ENCODE data around the gene RNF175.

The RNF175 gene

DNA sequence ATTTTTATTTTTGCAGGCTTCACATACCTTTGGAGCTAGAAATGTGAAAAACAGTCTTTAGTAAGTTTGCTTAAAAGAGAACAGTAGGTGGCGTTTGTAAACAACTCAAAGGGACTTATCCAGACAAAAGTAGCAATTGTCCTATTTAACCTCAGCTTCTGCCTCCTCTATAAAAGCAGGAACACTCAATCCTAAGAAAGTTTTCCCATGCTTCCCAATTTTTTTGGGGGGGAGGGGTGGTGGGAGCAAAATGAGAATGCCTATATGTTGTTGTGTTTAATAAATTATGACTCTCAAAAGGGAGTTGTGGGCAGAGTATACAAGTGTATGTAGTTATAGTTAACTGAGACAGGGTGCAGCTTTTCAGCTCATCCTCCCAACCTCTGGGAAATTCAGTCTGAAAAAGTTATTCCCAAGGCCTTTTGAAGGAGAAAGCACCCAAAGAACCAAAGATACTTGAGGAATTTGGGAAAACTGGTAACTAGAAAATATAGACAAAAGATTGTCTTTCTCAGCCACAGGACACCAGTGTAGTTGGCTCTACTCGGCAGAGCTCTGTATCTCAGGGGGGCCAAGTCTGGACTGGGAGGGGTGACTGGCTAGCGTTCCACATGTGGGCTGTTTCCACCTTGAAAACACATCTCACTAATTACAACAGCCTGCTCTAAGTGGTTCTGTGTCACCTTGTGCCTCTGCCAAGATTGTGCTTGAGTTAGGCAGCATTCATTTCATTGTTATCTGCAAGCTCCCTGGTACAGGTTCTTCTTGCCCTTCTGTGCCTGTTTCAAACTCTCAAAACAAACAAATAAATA lies 26.3 kb upstream of the RNF175 start:
- no peak for DNase-seq

DNA sequence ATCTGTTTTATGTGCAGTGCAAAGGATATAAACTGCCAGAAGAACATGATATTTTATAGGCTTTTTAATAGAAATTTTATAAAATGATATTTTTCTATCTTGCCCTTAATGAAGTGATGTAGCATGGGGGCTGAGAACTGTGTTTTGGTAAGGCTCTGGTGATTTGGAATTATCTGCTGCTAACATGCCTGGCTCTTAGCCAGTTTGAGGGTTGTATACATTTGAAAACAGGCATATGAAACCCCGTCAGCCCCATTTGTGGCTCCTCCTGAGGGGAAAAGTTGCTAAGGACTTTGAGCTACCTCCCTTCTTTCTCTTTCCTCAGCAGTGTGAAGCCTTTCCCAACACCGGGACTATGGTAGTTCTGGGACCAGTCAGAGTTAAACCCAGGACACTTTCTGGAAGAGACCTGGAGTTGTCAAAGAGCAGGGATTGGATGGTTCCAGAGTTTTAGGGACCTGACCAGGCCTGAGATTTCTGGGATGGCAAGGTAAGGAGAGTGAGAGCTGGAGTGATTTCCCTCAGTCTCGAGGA lies 24.4 kb upstream of the RNF175 start:
- DNase-seq: no peak

DNA sequence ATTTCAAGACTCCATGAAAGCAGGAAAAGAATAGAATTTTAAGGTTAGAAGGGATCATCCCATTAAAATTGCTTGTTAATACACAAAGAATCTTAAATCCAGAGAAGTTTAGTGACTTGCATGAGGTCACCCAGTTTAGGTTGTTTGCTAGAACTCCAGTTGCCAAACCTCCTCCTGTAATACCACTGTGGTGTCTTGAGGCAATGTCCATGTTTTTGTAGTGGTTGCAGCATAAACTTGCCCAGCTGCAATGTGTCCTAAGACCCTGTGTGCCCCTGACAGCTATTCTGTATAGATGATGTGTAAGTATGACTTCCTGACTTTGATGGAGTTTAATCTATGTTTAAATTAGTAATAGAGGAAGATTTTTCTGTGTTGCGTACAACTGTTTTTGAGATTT lies 22.8 kb upstream of the RNF175 start:
- DNase-seq: no peak

DNA sequence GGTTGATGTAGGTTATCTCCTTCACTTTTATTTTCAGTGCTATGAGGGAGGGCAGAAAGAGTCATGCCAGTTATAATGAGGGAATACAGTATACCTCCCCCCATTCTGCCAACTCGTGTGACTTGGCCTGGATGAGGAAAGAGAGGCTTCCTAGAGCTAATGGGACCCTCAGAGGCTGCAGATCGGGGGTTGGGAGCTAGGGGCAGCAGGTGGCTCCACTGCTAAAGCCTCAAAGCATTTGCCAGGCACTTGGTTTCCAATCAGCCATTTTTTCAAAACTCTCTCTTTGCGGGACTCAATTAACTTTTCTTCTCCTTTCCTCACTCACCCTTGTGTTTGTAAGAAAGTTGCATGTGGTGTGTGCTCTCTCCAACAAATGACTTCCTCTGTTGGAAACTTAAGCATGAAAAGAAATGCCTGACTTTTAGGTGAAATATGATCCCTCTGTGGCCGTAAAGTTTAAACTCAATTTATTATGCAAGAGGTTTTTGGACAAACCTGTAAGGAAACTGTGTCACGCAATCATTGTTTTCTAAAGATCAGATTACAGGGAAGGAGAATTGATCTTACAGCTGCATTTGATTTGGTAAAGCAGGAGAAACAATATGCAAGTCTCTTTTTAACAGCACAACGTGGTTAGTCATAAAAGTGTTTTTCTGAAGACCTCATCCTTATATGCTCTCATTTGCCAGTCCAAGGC lies 22.0 kb upstream of the RNF175 start:
- DNase-seq: no peak

DNA sequence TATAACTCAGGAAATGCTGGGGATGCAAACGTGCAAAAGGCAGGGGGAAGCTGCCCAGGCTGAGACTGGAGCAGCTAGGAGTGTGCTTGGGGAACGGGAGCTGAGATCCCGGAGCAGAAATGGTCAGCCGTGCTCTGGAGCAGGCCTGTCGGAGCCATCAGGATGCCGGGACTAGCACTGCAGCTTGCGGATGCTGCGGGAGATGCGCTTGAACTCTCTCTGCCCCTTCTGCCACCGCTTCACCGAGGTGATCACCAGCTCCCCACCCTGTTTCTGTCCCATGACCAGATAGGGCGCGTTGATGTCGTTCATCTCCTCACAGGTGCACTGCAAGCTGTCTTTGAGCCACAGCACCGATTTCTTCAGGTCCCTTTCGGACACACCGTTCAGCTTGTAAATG lies 21.5 kb upstream of the RNF175 start:
- no peak for DNase-seq

DNA sequence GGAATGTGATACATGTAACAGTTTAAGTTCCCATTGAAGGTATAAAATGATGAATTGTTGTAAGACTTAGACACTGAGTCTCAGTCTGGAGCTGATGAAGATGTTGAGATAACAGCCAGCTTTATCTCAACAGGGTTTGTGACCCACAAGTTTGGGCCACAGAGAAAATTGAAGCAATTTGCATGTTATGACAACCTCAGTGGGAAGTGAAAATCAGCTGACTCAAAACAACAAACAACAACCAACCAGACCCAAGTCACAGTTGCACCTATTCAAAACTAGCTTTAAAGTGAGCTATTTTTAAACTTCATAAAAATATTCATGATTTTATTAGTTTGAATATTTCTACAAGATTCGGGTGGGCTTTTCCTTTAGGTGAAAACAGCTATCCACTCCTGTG lies 21.1 kb upstream of the RNF175 start:
- DNase-seq: no peak

DNA sequence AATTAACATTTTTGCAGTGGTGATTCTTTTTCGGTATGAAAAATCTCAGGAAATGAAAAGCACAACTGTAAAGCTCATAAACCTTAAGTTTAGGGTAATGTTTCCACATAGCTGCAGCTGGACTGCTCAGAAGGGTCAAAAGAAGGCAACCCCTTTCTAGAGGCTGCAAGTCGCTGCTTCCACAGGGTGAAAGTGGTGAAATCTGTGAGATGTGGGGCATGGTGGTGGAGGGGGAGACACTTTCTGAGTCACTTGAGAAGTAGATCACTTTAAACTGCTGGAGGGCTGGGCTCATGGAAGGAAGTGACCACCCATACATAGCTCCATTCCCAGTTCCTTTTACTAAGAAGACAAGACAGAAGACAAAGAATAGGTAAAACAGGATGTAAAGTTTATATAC lies 20.4 kb upstream of the RNF175 start:
- DNase-seq: no peak

DNA sequence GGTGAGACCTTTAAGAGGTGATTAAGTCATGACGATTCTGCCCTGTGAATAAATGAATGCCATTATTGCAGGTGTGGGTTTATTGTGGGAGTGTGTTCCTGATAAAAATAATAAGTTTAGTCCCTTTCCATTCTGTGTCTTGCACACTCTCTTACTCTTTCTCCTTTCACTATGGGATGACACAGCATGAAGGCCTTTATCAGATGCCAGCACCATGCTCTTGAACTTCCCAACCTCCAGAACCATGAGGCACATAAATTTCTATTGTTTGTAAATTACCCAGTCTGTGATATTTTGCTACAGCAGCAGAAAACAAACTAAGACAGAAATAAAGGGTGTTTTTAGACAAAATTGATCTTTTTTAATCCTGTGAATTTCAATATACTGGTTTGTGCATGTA lies 18.6 kb upstream of the RNF175 start:
- no peak for DNase-seq

DNA sequence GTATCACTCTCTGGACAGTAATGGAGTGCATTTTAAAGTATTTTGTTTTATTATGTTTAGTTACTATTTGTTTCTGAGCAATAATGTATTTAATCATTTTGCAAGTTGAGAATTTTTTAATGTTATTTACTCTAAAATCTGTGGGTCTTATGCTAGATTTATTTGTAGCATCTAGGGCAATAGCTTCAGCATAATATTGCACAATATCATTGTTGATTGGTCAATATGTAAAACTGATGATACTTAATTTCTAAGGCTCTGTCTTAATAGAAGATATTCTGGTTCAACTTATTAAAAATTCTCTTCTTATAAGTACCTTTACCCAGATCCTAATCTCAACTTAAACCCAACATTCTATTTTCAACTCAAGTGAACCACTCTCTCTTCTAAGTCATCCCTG lies 17.6 kb upstream of the RNF175 start:
- DNase-seq: no peak

DNA sequence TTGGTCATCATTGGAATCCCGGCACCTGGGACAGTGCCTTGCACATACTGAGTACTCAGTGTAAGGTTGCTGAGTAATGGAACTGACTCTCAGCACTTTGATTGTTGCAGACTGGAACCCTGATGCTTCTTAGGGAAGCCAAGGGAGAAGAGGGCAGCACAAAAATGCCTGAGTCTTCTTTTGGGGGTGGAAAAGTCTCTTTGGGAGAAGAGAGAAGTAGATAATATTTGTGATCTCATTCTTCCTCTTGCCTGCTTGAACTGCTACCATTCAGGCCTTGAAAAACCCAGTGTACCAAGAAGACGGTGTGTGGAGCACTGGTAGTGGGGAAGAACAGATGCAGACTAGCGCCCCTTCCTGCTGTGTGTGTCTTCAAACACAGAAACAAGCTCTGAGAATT lies 16.8 kb upstream of the RNF175 start:
- DNase-seq: no peak

DNA sequence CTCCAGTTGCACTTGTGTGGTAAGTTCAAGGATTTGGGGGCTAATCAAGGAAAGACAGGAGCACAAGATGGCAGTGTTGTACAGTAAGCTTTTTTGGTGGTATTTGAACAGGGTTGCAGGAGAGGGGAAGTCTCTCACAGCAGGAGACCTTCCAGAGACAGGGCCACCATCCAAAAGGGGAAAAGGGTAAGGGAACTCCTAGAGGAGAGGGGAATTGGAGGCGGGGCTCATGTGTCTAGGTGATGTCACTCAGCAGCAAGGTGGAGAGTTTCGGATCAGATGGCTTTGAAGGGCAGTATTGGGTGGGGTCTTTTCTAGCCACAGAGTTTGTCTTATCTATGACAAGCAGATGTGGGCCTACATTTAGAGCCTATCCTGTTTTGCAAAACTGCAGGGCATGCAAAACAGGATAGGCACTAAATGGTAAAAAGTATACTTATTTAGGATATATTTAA lies 13.4 kb upstream of the RNF175 start:
- no peak for DNase-seq

DNA sequence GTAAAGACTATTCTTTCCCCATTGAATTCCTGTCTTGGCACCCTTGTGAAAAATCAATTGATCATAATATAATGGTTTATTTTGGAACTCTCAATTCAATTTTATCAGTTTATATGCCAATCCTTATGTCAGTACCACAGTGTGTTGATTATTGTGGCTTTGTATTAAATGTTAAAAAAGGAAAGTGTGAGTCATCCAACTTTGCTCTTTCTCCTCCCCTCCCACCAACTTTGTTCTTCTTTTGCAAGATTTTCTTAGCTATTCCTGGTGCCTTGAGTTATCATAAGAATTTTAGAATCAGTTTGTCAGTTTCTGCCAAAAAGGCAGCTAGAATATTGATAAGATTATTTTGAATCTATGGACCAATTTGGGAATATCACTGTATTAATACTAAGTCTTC lies 11.2 kb upstream of the RNF175 start:
- no peak for DNase-seq

DNA sequence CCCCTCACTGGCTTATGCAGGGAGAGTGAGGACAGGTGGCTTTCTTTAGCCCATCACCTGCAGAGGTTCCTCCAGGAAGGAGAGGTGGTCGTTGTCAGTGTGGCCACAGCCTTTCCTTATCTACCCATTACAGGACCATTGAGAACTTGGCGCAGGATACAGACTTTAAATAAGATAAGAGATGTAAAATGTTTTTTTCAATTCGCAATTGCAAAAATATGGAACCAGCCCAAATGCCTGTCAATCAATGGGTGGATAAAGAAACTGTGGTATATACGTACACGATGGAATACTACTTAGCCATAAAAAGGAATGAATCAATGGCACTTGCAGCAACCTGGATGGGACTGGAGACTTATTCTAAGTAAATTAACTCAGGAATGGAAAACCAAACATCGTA lies 6.9 kb upstream of the RNF175 start:
- no peak for DNase-seq

DNA sequence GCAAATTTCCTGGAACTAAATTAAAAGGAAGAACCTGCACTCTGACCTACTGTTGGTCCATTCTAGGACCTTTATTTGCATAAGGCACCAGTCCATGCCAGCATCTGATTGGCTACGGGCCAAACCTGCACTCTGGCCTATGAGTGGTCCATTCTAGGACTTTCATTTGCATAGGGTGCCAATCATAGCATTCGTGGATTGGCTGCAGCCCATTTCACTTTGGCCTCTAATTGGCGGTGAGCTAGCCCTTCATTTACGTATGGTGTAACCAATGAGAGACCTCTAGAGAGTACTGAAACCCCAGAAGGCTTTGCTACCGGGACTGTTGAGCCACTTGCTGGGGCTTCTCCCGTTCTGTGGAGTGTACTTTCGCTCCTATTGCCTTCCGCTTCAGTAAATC lies 6.1 kb upstream of the RNF175 start:
- DNase-seq: no peak

DNA sequence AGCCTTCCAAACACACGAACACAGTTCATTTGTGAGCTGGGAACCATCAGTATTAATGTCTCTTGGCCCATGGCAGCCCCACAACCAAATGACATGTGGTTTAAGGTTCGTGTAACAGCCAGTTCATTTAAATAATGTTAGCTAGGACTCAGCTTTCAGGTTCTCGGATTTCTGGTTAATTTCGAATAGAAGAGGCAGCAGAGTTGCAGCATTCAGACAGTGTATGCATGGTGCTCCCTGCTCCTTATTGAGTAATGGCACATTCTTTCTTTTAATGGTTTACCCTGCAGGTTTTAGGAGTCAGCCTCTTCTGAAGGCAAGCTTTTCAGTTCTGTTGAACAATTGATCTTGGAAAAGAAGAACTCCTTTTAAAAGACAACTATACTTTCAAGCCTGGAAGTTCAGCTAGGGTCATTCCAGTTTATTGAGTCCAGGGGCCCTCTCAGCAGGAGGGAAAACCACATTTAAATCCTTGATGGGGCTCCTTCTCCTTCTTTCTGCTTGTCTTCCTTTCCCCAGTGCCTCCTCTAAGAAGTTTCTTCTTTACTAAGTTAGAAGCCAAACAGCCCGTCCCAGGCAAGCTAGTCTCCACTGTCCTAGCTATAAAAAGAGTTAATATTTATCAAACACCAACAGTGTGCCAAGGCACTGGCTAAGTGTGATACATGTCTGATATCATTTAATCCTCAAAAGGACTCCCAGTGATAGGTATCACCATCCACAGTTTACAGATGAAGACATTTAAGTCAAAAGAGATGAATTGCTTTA lies 5.0 kb upstream of the RNF175 start:
- no peak for DNase-seq

DNA sequence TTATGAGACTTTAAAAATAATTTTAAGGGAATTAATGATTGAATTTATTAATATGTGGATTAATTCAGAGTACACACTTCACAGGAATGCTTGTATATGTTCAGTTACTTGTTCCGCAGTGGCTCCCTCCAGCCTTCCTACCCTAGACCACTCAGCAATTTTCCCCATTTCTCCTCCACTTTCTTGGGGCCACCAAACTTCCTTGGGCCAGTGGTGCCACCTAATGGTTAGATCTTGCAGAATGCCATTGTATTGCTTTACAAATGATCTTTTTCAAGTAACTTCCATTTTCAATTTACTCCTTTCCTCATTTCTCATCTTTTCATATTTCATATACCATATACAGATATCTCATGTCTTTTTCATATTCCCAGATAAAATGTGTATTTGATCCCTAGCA lies 3.6 kb upstream of the RNF175 start:
- DNase-seq: no peak

DNA sequence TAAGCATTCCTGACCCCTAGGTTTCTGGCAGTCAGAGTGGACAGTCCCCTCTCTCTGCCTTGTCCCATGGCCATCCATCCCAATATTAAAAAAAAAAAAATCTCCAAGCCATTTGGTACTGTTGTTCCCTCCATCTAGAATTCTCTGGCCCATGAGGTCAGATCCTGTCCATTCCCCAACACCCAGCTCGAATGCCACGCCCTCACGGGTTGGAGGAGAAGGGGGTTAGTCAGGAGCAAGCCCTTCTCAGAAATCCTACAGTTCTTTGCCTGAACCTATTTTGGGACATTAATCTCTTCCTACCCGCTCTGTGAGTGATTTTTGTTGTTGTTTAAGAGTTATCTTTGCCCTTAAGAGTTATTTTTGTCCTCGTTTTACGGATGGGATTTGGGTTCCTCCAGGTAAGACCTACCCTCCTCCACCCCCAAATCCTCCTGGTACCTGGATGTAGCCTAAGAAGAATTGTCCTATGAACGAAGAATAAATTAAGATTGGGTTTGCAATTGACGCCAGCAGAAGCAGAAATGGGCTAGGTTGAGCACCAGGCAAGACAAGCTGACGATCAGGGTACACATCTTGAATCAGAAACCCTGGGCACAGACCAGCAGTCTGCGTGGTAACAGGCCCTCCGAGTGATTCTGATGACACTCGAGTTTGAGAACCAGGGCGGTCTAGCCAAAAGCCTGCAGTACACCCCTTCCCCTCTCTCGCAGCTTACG lies 977 bp downstream of the RNF175 start:
- peak in 6 of 51 donors; percentile 14 to 51 (median 42) for DNase-seq

DNA sequence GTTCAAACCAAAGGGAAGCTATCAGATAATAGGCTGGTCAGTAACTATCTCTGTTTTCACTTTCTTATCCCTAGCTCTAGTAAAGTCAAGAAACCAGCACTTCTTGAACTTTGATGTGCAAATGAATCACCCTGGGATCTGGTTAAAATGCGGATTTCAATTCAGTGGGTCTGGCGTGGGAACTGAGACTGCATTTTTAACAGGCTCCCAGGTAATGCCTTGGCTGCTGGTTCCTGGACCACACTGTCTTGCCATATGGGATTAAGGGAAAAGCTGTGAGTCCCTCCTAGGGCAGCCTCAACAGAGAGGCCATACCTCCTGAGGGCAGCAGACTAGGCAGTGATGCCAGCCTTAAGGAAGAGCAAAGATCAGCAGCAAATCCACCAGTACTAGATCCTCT lies 1.7 kb downstream of the RNF175 start:
- DNase-seq: no peak

DNA sequence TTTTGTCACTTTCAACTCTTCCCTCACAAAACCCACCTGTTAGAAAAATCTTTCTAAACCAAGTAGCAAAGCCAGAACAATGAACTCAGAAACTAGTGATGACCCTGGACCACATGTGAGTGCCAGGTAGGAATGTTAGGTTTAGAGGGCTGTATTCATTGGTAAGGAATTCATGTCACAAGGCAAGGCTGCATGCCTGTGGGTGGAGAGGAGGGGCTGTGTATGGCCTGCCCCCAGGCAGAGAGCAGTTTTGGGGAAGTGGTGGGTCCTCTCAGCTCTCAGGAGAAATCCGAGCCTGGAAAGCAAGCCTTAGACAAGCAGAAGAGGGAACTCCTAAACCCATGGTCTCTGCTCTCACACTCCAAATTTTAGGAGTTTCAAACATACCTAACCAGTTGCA lies 2.4 kb downstream of the RNF175 start:
- peak in 3 of 51 donors; percentile 1 to 4 (median 3) for DNase-seq

DNA sequence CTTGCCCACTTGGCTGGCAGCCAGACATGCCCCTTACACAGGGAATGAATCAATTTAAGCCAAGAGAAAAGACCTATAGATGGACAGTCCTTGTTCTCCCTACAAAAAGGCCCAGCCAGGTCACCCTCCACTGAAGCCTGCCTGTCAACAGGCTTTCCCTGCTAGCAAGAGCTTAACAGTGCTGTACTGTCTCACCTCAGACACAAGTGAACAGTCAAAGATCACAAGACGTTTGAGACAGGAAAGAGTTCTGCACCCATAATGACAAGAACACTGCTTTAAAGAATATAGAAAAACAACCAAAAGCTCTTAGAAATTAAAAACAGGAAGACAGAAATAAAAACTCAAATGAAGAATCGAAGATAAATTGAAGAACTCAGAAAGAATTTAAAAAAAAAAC lies 4.6 kb downstream of the RNF175 start:
- DNase-seq: no peak

DNA sequence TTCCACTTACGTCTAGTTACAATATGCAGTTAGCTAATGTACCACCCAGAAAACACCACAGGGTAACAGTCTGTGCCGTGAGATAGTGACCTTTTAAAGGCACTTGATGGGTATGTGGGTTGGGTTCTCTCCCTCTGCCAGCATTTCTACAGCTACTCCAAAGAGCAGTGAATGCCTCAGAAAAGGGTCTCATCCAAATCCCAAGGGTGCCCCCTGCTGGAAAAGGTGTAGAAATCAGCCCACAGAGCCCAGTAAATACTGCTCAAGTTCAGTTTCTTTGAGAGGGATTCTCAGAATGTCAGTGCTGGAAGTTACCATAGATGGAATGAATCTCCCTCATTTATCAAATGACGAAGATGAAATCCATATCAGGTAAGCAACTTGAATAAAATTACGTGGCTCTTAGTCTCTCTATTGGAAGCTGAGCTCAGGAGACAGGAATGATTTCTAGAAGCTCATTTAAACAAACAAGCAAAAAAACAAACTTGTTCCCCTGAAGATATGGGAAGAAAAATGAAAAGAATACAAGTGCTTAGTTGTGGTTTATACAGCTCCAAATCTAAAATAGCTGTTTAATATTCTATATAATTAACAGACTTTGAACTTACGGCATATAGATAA lies 9.5 kb downstream of the RNF175 start:
- DNase-seq: peak in 43 of 51 donors; percentile 3 to 87 (median 35)
